HepG2 (cell line): ENCODE measurements around the gene OIT3.

Source experiments
- ELF4 ChIP-seq: sonication (generic); formaldehyde crosslinking; IDR thresholded peaks from 2 replicates; pipeline ENCODE4 v1.5.0; 2020; ENCODE audit warnings: missing genetic modification reagents, mild to moderate bottlenecking, moderate library complexity, borderline replicate concordance
- GLI4 ChIP-seq: sonication (generic); formaldehyde crosslinking; IDR thresholded peaks from 2 replicates; pipeline ENCODE4 v1.5.1; 2020; ENCODE audit warnings: missing genetic modification reagents, mild to moderate bottlenecking, moderate library complexity, borderline replicate concordance
- NFE2L2 ChIP-seq: fragments of 150-350 bp; IDR thresholded peaks from 2 replicates; pipeline ENCODE4 v1.6.1; 2014; ENCODE audit warnings: low read length
- PCBP1 ChIP-seq: fragments of 200-400 bp; formaldehyde crosslinking; IDR thresholded peaks from 2 replicates; pipeline ENCODE4 v1.6.1; 2017; ENCODE audit warnings: mild to moderate bottlenecking, low read depth, low read length, borderline replicate concordance
- PCBP2 ChIP-seq: fragments of 200-400 bp; formaldehyde crosslinking; optimal IDR thresholded peaks from 2 replicates; pipeline ENCODE3; 2018; ENCODE audit warnings: low read length, low read depth; ENCODE audit not compliant: poor library complexity, severe bottlenecking
- POLR2A ChIP-seq, 2 experiments: IDR thresholded peaks; 2 replicates each; pipeline ENCODE4 v1.6.1; 2011; ENCODE audit warnings: low read depth in 2 of 2, low read length in 2 of 2, mild to moderate bottlenecking in 1 of 2, moderate library complexity in 1 of 2; ENCODE audit not compliant: insufficient read depth in 1 of 2
- ZBTB38 ChIP-seq: sonication (generic); formaldehyde crosslinking; IDR thresholded peaks from 2 replicates; pipeline ENCODE4 v1.5.1; 2020; ENCODE audit warnings: mild to moderate bottlenecking, missing genetic modification reagents
- TF ChIP-seq, protein P1 (sequence below): IDR thresholded peaks from 2 replicates; pipeline ENCODE4 v1.6.1; 2012; ENCODE audit warnings: low read depth, low read length, improper control_type of control experiment

- TF ChIP-seq, protein P1, sequence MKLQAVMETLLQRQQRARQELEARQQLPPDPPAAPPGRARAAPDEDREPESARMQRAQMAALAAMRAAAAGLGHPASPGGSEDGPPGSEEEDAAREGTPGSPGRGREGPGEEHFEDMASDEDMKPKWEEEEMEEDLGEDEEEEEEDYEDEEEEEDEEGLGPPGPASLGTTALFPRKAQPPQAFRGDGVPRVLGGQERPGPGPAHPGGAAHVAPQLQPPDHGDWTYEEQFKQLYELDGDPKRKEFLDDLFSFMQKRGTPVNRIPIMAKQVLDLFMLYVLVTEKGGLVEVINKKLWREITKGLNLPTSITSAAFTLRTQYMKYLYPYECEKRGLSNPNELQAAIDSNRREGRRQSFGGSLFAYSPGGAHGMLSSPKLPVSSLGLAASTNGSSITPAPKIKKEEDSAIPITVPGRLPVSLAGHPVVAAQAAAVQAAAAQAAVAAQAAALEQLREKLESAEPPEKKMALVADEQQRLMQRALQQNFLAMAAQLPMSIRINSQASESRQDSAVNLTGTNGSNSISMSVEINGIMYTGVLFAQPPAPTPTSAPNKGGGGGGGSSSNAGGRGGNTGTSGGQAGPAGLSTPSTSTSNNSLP = no peak
- TF ChIP-seq POLR2A (IDR thresholded peaks at IDR 0.05; ENCODE audit: insufficient read depth in 1 of 2, low read depth in 2 of 2, low read length in 2 of 2) (no peak), GLI4 (CRISPR knock-in tag) (no peak), PCBP2 (no peak), NFE2L2 (no peak), ZBTB38 (CRISPR knock-in tag) (no peak), ELF4 (no peak), PCBP1 (no peak)
These were observed 6.0 kb downstream of the OIT3 start for GRCh38 chr10:72899545-72899944.
